Cardiac muscle cell (in vitro differentiated cells and primary cell): ENCODE measurements around the gene C1orf87. TPM values are rescaled to one million over a fixed set of nuclear protein-coding genes. Genes with fewer than 3 reads are reported as not detected.

Source experiments
- DNase-seq, 2 donors: peaks; one replicate each; pipeline versions ENCODE4 v3.0.0 to v3.0.0-alpha.2; 2010 to 2017; ENCODE audit warnings: low read depth in 1 of 2, low spot score in 1 of 2
- H3K27ac ChIP-seq: fragments of 200-600 bp; sonication (generic); 2 replicates; pipeline ENCODE4 v1.5.1; 2016
- H3K27me3 ChIP-seq: fragments of 200-600 bp; sonication (generic); 2 replicates; pipeline ENCODE4 v1.6.0; 2016; ENCODE audit warnings: control low read depth
- H3K36me3 ChIP-seq: fragments of 200-600 bp; sonication (generic); 2 replicates; pipeline ENCODE4 v1.5.1; 2016; ENCODE audit warnings: control low read depth
- H3K4me1 ChIP-seq: fragments of 200-600 bp; sonication (generic); 2 replicates; pipeline ENCODE4 v1.8.1; 2017; ENCODE audit warnings: low read depth, mild to moderate bottlenecking, mixed run types
- H3K4me3 ChIP-seq: fragments of 200-600 bp; sonication (generic); 2 replicates; pipeline ENCODE4 v1.5.1; 2016; ENCODE audit warnings: mild to moderate bottlenecking
- H3K9me3 ChIP-seq: fragments of 200-600 bp; sonication (generic); 2 replicates; pipeline ENCODE4 v1.5.1; 2017; ENCODE audit warnings: low read depth, mild to moderate bottlenecking, control low read depth
- CTCF ChIP-seq: IDR thresholded peaks from 2 replicates; pipeline ENCODE4 v1.5.1; 2012; ENCODE audit warnings: low read depth, mild to moderate bottlenecking, low read length
- polyA plus RNA-seq: library from polyadenylated mRNA; unstranded; fragments of >200 nt; fragmentation: Nextera tagmentation; extraction: Ambion mirVana; gene quantifications from 2 replicates; pipeline ENCODE4 v1.2.1, GENCODE V29; 2016
- total RNA-seq: library from RNA; depleted of rRNA; stranded (reverse); fragments of >200 nt; gene quantifications from 2 replicates; pipeline ENCODE4 v1.2.3, GENCODE V29; 2016

Gene C1orf87
- total and polyA plus RNA-seq, 2 experiments from 2014 or later = not detected

GRCh38 chr1:60101516-60101915, 27.9 kb upstream of the C1orf87 start:
- H3K4me1 ChIP-seq = no peaks in the 10 kb centered on the region
- no peaks in the 10 kb centered on the region for H3K36me3 ChIP-seq
- no peak overlapping the region for H3K27ac ChIP-seq
- no peaks in the 10 kb centered on the region for H3K9me3 ChIP-seq
- H3K4me3 ChIP-seq = no peak overlapping the region
- H3K27me3 ChIP-seq = no peaks in the 10 kb centered on the region
- no peak for DNase-seq
- TF ChIP-seq CTCF = no peak

- no peak for TF ChIP-seq CTCF
- Histone ChIP-seq H3K4me1 (no peaks in the 10 kb centered on the region), H3K4me3 (no peak overlapping the region), H3K27ac (no peak overlapping the region), H3K9me3 (no peaks in the 10 kb centered on the region), H3K27me3 (no peaks in the 10 kb centered on the region), H3K36me3 (no peaks in the 10 kb centered on the region)
- no peak for DNase-seq
Observed at GRCh38 chr1:60091195-60091715, 17.7 kb upstream of the C1orf87 start.

GRCh38 chr1:60090655-60091054, 17.1 kb upstream of the C1orf87 start:
- no peak for DNase-seq
- TF ChIP-seq CTCF = no peak

GRCh38 chr1:60088620-60089155, 15.1 kb upstream of the C1orf87 start:
- Histone ChIP-seq H3K27ac (no peak overlapping the region), H3K27me3 (no peaks in the 10 kb centered on the region), H3K4me1 (no peaks in the 10 kb centered on the region), H3K4me3 (no peak overlapping the region), H3K36me3 (no peaks in the 10 kb centered on the region), H3K9me3 (no peaks in the 10 kb centered on the region)
- TF ChIP-seq CTCF = peak; percentile 12
- DNase-seq = no peak

More at GRCh38 chr1:60090655-60091054, 17.1 kb upstream of the C1orf87 start:
- Histone ChIP-seq H3K36me3 (no peaks in the 10 kb centered on the region), H3K27ac (no peak overlapping the region), H3K4me1 (no peaks in the 10 kb centered on the region), H3K27me3 (no peaks in the 10 kb centered on the region), H3K4me3 (no peak overlapping the region), H3K9me3 (no peaks in the 10 kb centered on the region)

GRCh38 chr1:60087681-60088080, 14.1 kb upstream of the C1orf87 start:
- Histone ChIP-seq H3K4me3 (no peak overlapping the region), H3K27me3 (no peaks in the 10 kb centered on the region), H3K9me3 (no peaks in the 10 kb centered on the region), H3K27ac (no peak overlapping the region), H3K4me1 (no peaks in the 10 kb centered on the region), H3K36me3 (no peaks in the 10 kb centered on the region)
- DNase-seq = no peak
- TF ChIP-seq CTCF = no peak
